ENCODE results near the gene RAD51B. TPM values are rescaled to one million over a fixed set of nuclear protein-coding genes. Genes with fewer than 3 reads are reported as not detected.
A peak's percentile ranks its signal among the peaks of the same experiment; 100 is the strongest.
"Not testable (repeated sequence)": the region's sequence is repeated elsewhere in the genome, so short reads cannot be mapped to it uniquely, and the experiment has no call there.

Gene RAD51B
- polyA plus RNA-seq, 1 experiment: 6.6 TPM

- H3K4me3 ChIP-seq (ENCODE audit: low read depth, low read length): no peak overlapping the region
- no peaks in the 10 kb centered on the region; the same call in 1 of the 2 replicates for H3K9me3 ChIP-seq (ENCODE audit: control insufficient read depth, insufficient read depth, low read length)
- DNase-seq (ENCODE audit: low read depth, low spot score): no peak
- ChIA-PET CTCF (no interaction called here), POLR2A (no interaction called here)
- H3K27me3 ChIP-seq (ENCODE audit: control insufficient read depth, insufficient read depth, low read length): no peaks in the 10 kb centered on the region
- H3K27ac ChIP-seq (ENCODE audit: low read depth, low read length): no peak overlapping the region
- no peak for TF ChIP-seq CTCF (IDR thresholded peaks at IDR 0.05; ENCODE audit: low read depth, low read length)
Measured at GRCh38 chr14:67986131-67986841, 166.7 kb downstream of the RAD51B start.

- H3K27me3 ChIP-seq (ENCODE audit: control insufficient read depth, insufficient read depth, low read length): no peaks in the 10 kb centered on the region
- CTCF ChIA-PET: no interaction called here
- H3K9me3 ChIP-seq (ENCODE audit: control insufficient read depth, insufficient read depth, low read length): no peaks in the 10 kb centered on the region; the same call in 1 of the 2 replicates
- no peak overlapping the region for H3K27ac ChIP-seq (ENCODE audit: low read depth, low read length)
- H3K4me3 ChIP-seq (ENCODE audit: low read depth, low read length): peak overlapping the region; percentile 20; the same call in 1 of the 2 replicates
- DNase-seq (ENCODE audit: low read depth, low spot score): peak; percentile 72
- POLR2A ChIA-PET: no interaction called here
- no peak for TF ChIP-seq CTCF (IDR thresholded peaks at IDR 0.05; ENCODE audit: low read depth, low read length)
Measured at GRCh38 chr14:67987606-67988005, 168.0 kb downstream of the RAD51B start.

GRCh38 chr14:67988210-67988609 lies 168.6 kb downstream of the RAD51B start:
- H3K4me3 ChIP-seq (ENCODE audit: low read depth, low read length); POLR2A ChIA-PET; H3K27me3 ChIP-seq (ENCODE audit: control insufficient read depth, insufficient read depth, low read length); DNase-seq (ENCODE audit: low read depth, low spot score); CTCF ChIA-PET; H3K9me3 ChIP-seq (ENCODE audit: control insufficient read depth, insufficient read depth, low read length); H3K27ac ChIP-seq (ENCODE audit: low read depth, low read length): not testable (repeated sequence)

- Histone ChIP-seq H3K27me3 (ENCODE audit: control insufficient read depth, insufficient read depth, low read length) (no peaks in the 10 kb centered on the region), H3K9me3 (ENCODE audit: control insufficient read depth, insufficient read depth, low read length) (no peaks in the 10 kb centered on the region; the same call in 1 of the 2 replicates), H3K27ac (ENCODE audit: low read depth, low read length) (no peak overlapping the region), H3K4me3 (ENCODE audit: low read depth, low read length) (no peak overlapping the region)
- ChIA-PET CTCF (interaction anchor here (0.5 kb wide), 1 partner anchor 46 kb away, joined by 4 read pairs; no protein-coding TSS in a partner anchor), POLR2A (interaction anchor here (0.6 kb wide), 1 partner anchor 1272 kb away, joined by 3 read pairs; no protein-coding TSS in a partner anchor)
- no peak for TF ChIP-seq CTCF (IDR thresholded peaks at IDR 0.05; ENCODE audit: low read depth, low read length)
- no peak for DNase-seq (ENCODE audit: low read depth, low spot score)
Measured at GRCh38 chr14:67990576-67990975, 171.0 kb downstream of the RAD51B start.

- no peaks in the 10 kb centered on the region for H3K27me3 ChIP-seq (ENCODE audit: control insufficient read depth, insufficient read depth, low read length)
- no peaks in the 10 kb centered on the region for H3K9me3 ChIP-seq (ENCODE audit: control insufficient read depth, insufficient read depth, low read length)
- POLR2A ChIA-PET: no interaction called here
- no peak overlapping the region for H3K4me3 ChIP-seq (ENCODE audit: low read depth, low read length)
- CTCF ChIA-PET: no interaction called here
- no peak for TF ChIP-seq CTCF (IDR thresholded peaks at IDR 0.05; ENCODE audit: low read depth, low read length)
- no peak for DNase-seq (ENCODE audit: low read depth, low spot score)
- H3K27ac ChIP-seq (ENCODE audit: low read depth, low read length): no peak overlapping the region
Measured at GRCh38 chr14:67994531-67994930, 175.0 kb downstream of the RAD51B start.

Measured in AG04450 (cell line).